ENCODE results near the gene PHF23.
"Not testable (repeated sequence)": the region's sequence is repeated elsewhere in the genome, so short reads cannot be mapped to it uniquely, and the experiment has no call there.

Gene PHF23

DNA sequence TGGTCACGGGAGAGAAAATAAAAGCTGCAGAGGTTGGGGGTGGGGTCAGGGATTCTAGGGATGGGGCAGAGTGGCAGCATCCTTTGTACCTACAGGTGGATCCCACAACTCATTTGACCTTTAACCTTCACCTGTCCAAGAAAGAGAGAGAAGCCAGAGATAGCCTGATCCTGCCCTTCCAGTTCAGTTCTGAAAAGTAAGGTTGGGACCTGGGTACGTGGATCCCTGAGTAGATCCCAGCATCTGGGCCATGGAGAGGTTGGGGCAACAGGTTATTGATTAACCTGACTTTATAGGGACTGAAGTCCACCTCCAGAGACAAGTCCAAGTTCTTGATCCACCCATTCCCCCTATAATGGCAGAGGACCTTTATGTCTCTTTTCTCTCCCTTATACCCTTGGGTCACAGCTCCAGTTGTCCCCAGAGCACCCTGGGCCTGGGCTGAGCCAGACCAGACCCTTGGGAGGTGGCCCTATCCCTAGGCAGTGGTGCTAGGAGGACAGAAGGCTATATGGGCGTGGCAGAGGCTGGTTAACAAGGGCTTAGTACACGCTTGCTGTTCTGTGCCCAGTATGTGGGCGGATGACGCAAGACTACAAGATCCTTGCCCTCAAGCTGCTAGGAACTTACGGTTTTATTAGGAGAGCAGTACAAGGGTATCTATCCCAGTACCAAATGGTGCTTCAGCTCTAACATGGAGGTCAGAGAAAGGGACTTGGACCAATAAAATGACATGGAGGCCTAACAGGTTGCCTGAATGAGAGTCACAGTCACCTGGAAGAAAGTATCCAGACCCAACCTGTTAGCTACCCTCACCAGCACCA lies 19.7 kb upstream of the PHF23 start:
- DNase-seq, result no peak

- no peak for DNase-seq
Observed at GRCh38 chr17:7256766-7257456, 17.7 kb upstream of the PHF23 start.

GRCh38 chr17:7254511-7254910 lies 15.3 kb upstream of the PHF23 start:
- DNase-seq, result no peak

DNA sequence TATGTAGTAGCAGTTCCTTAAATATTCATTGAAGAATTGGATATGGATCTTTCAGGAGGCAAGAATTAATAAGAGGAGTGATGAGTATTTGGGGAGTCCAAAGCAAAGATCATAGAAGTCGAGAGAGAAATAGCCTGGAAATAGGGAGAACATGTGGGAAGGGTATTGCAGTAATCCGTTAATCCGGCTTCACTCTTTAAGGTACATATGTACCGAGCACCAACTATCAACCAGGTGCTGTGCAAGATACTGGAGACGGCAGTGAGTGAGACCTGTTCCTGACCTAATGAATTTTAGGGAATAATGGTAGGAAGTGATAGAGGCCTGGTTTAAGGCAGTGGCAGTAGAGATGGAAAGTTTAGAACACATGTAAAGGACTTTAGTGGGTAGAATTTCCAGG lies 13.8 kb upstream of the PHF23 start:
- no peak for DNase-seq

- DNase-seq, result peak; percentile 93
Observed at GRCh38 chr17:7252176-7253043, 13.2 kb upstream of the PHF23 start, which contains the start of gene ELP5. Gene ELP5, plus strand, starts transcription at chr17:7252215. Its CDS starts 336 bp downstream, at chr17:7252551.

- peak; percentile 99 for DNase-seq
Observed at GRCh38 chr17:7251661-7252175, 12.5 kb upstream of the PHF23 start, which contains the start of gene CTDNEP1. Gene CTDNEP1, minus strand, starts transcription at chr17:7251734. Its CDS starts 438 bp downstream, at chr17:7251296.

- no peak for DNase-seq
Observed at GRCh38 chr17:7250695-7251627, 11.7 kb upstream of the PHF23 start.

DNA sequence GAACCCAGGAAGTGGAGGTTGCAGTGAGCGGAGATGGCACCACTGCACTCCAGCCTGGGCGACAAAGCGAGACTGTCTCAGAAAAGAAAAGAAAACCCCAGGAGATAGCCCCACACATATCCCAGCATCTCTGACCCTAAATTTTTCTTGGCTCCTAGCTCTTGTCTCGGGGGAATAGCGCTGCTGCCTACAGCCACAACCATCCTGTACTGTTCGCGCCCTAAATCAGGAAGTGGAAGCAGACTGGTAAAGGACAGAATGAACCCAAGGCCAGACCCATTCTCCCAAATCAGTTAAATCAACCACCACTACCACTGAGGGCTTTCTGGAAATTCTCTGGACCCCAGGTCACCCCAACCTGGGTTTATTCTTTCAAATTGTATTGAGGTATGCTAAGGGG lies 10.6 kb upstream of the PHF23 start:
- DNase-seq, result no peak

DNA sequence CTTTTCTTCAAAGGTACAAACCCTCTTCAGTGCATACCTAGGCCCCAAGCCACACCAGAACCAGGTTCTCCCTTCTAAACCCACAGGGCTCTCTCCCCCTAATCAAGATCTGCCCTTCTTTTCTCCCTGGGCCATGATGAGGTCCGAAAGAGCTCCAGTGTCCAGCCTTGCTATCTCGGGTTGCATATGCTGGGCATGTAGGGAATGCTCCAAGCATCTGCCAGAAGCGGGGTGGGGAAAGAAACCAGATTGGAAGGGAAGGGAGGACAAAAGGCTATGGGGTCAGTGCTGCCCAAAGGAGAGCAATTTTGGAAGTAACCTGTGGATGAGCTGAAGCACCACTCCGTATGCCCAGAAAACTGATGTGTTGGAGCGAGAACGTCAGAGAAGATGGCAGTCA lies 10.0 kb upstream of the PHF23 start:
- DNase-seq, result no peak

DNA sequence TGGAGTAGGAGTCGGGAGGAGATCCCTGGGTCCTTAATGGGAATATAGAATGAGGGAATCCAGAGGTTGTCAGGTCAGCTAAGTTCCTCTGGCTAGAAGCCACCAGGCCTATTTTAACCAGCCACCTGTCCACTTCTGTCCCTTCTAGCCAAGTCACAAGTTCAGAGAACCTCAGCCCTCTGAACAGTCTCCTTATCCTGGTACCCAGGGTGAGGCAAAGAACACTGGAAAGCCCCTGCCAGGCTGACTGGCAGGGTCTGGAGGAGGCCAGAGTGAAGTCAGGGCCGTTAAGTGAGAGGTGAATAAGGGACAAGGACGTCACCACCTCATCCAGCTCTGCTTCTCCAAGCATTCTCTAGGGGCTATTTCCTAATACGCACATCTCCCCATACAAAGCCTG lies 9.5 kb upstream of the PHF23 start:
- no peak for DNase-seq

DNA sequence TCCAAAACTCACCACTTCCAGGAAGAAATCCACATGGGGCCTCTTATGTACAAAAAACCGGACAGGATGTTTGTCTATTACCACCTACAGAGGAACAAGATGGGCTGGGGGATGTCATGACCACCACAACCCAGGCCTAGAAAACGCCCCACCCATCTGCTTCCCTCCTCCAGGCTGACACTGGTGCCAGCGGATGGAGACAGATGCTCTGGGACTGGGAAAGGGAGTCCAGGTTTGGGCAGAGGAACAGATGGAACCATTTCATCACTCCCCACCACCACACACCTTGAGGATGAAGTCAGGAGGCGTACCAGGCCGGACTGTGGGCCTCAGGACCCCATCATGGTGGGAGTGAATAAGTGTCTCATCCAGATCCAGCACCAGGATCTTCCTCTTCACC lies 7.5 kb upstream of the PHF23 start:
- no peak for DNase-seq

GRCh38 chr17:7243838-7244237 lies 4.6 kb upstream of the PHF23 start:
- not testable (repeated sequence) for DNase-seq

GRCh38 chr17:7243453-7243729 lies 4.1 kb upstream of the PHF23 start:
- no peak for DNase-seq

GRCh38 chr17:7242717-7243452 lies 3.6 kb upstream of the PHF23 start:
- peak; percentile 82 for DNase-seq

GRCh38 chr17:7241783-7242716 lies 2.8 kb upstream of the PHF23 start, which contains the start of gene GABARAP:
Gene GABARAP, minus strand, starts transcription at chr17:7242449. Its CDS starts 119 bp downstream, at chr17:7242330.
- peak; percentile 81 for DNase-seq

DNA sequence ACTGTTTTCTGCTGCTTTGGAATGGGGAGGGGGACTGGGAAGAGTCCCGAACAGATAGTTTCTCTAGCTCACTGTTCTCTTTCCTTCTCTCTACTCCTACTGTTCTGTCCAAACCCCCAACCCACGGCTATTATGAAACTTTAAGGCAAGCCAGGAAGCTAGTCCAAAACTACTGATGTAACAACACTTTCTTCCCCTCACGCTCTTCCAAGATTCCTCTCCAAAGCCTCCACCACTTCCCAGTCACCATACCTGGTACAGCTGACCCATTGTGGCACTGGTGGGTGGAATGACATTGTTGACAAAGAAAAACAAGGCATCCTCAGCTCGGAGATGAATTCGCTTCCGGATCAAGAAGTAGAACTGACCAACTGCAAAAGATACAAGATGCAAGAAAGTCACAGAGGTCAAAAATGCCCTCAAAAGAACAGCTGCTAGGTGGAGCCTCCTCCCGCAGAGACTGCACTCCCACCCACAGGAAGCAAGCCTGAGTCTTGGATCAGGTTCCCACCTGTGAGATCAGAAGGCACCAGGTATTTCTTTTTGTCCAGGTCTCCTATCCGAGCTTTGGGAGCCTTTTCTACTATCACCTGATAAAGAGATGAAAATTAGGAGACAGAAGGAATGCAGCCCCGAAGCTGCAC lies 2.0 kb upstream of the PHF23 start:
- DNase-seq, result no peak

DNA sequence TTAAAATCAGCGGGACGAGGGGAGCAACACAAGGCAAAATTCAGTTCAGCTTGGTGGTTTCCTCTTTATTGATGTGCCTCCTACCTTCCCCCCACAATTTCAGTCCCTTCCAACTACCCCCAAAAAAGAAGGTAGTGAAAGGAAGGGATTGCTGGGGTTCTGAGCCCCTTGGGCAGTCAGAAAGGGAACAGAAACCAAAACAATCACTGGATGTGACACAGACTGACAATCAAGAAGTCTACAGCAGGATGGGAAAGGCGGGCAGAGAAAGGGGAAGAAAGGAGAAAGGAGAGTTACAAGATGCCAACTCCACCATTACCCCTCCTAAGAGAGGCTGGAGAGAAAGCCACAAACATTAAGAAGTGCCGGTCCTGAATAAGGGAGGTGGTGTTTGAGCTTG lies 1.1 kb upstream of the PHF23 start:
- DNase-seq, result no peak

DNA sequence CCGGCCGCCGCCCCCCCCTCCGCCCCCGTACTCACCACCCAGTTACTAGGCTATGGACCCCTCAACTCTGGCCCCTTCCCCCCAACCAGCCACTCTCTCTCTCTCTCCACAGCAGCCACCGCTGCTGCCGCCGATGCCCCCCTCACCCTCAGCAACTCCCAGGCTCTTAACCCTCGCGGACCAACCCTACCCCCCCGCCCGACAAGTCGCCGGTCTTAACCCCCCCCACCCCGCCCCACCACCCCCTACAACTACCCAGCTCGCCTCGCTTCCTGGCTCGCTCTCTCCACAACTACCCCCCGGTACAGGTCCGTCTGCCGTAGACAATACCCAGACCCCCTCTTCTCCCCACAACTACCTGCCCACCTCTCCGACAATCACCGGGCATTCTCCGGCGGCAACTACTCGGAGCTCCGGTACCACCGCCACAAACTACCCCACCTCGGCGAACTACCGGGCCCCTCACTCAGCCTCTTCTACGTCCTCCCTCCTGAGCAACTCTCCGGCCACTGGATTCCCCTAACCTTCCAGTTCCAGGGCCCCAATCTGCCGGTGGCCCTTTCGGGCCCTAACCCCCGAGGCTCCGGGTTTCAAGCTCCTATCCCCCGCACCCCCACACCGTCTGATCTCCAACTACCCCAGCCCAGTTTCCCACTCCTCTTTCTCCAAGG lies 702 bp downstream of the PHF23 start:
- DNase-seq, result no peak

Data from NCI-H226 (cell line).